Left ventricle myocardium inferior (tissue), 1 donor: ENCODE data around the gene C11orf68. TPM values are rescaled to one million over a fixed set of nuclear protein-coding genes. Genes with fewer than 3 reads are reported as not detected.

Experiments
- DNase-seq: peaks from one replicate; pipeline ENCODE4 v3.0.0-alpha.2; 2020
- H3K27ac ChIP-seq: fragments of 200-600 bp; replicated peaks from 2 replicates; pipeline ENCODE4 v1.8.0; 2021
- H3K27me3 ChIP-seq: fragments of 200-600 bp; 2 replicates; pipeline ENCODE4 v1.8.0; 2021; ENCODE audit warnings: low read depth
- H3K36me3 ChIP-seq: fragments of 200-600 bp; 2 replicates; pipeline ENCODE4 v1.8.0; 2021
- H3K4me1 ChIP-seq: fragments of 200-600 bp; 2 replicates; pipeline ENCODE4 v1.8.0; 2021
- H3K4me3 ChIP-seq: fragments of 200-600 bp; 2 replicates; pipeline ENCODE4 v1.8.0; 2021; ENCODE audit warnings: mild to moderate bottlenecking, moderate library complexity
- H3K9me3 ChIP-seq: fragments of 200-600 bp; replicated peaks from 2 replicates; pipeline ENCODE4 v1.8.0; 2021
- intact Hi-C: fragments of 100-400 bp; cut with micrococcal nuclease; formaldehyde crosslinking; loops from one replicate; pipeline ENCODE4 v1.11.0; 2022
- total RNA-seq: library from RNA; stranded (reverse); fragmentation: NEBNext Ultra II Directional; extraction: Animal tissue kit (Norgen Biotek cat#: 25700); gene quantifications from one replicate; pipeline ENCODE4 v1.2.1, GENCODE V29; 2021
- TF ChIP-seq, protein P1 (sequence below): fragments of 200-600 bp; IDR thresholded peaks from 2 replicates; pipeline ENCODE4 v1.8.0; 2021; ENCODE audit warnings: antibody characterized with exemption, mild to moderate bottlenecking, borderline replicate concordance
- donor health status: DM: no; HTN: yes; CAD: no; lungs with severe emphysema.

Gene C11orf68
- total RNA-seq, 1 donor from 2014 or later, result 37.3 TPM

GRCh38 chr11:65903068-65903481 is 15.8 kb downstream of the C11orf68 start:
- Histone ChIP-seq H3K27ac (no peak overlapping the region), H3K4me1 (peaks cover 25% of the 10 kb centered on the region), H3K36me3 (no peaks in the 10 kb centered on the region), H3K4me3 (no peak overlapping the region), H3K9me3 (no peaks in the 10 kb centered on the region), H3K27me3 (peaks cover 22% of the 10 kb centered on the region)
- intact Hi-C loops, result no loop called here
- DNase-seq, result no peak
- TF ChIP-seq, protein P1, sequence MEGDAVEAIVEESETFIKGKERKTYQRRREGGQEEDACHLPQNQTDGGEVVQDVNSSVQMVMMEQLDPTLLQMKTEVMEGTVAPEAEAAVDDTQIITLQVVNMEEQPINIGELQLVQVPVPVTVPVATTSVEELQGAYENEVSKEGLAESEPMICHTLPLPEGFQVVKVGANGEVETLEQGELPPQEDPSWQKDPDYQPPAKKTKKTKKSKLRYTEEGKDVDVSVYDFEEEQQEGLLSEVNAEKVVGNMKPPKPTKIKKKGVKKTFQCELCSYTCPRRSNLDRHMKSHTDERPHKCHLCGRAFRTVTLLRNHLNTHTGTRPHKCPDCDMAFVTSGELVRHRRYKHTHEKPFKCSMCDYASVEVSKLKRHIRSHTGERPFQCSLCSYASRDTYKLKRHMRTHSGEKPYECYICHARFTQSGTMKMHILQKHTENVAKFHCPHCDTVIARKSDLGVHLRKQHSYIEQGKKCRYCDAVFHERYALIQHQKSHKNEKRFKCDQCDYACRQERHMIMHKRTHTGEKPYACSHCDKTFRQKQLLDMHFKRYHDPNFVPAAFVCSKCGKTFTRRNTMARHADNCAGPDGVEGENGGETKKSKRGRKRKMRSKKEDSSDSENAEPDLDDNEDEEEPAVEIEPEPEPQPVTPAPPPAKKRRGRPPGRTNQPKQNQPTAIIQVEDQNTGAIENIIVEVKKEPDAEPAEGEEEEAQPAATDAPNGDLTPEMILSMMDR, result no peak

GRCh38 chr11:65900899-65901180 is 18.0 kb downstream of the C11orf68 start:
- peak overlapping the region; percentile 79 for H3K4me3 ChIP-seq
- H3K27me3 ChIP-seq, result peaks cover 15% of the 10 kb centered on the region
- peak overlapping the region; percentile 66 for H3K27ac ChIP-seq
- H3K36me3 ChIP-seq, result no peaks in the 10 kb centered on the region
- intact Hi-C loops, result no loop called here
- no peak for DNase-seq
- peaks cover 25% of the 10 kb centered on the region for H3K4me1 ChIP-seq
- TF ChIP-seq, protein P1, result no peak
- no peaks in the 10 kb centered on the region for H3K9me3 ChIP-seq

- H3K4me3 ChIP-seq, result peak within 1 kb of the TSS; percentile 79
- DNase-seq, result peak; percentile 88
- peaks cover 15% of the 10 kb centered on the region for H3K27me3 ChIP-seq
- no peaks in the 10 kb centered on the region for H3K9me3 ChIP-seq
- TF ChIP-seq, protein P1, result no peak
- H3K36me3 ChIP-seq, result no peaks in the 10 kb centered on the region
- intact Hi-C loops, result no loop called here
- H3K27ac ChIP-seq, result peak within 1 kb of the TSS; percentile 66
- H3K4me1 ChIP-seq, result peaks cover 25% of the 10 kb centered on the region
These were observed 18.6 kb downstream of the C11orf68 start, which contains the start of gene FOSL1 for GRCh38 chr11:65900125-65900898. Gene FOSL1 (minus strand): TSS chr11:65900388. CDS start chr11:65900339, 49 bp downstream.

DNA sequence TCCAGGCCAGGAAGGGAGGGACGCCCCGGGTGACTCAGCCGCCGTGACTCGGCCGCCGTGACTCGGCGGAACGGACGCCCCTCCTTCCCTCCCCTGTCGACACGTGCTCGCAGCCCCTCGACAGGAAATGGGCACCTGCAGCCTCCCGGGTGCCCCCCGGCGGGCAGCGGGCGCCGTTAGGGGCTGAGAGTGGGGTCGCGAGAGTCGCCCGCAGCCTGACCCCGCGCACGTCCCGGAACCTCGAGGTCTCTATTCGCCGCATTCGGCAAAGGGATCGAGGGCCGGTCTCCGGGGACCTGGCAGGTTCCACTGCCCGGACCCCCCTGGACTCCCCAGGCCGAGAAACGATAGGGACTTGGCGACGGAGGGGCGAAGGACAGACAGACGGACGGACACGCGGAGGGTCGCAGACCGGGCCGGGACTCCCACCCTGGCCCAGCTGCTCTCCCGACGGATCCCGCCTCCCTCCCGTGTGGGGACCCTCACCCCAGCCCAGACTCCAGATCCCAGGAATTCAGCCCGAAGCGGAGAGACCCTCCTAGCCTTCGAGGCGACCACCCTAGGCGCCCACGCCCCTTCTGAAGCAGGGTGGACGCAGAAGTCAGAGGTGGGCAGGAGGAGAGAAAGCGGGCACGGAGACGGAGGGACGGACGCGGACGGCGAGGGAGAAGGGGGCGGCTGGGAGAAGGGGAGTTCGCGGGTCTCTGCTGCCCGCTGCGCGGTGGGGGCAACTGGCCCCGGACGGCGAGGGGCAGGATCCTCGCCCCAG is 19.3 kb downstream of the C11orf68 start:
- DNase-seq, result peak; percentile 61
- TF ChIP-seq, protein P1, result no peak
- intact Hi-C loops, result no loop called here
- Histone ChIP-seq H3K9me3 (no peaks in the 10 kb centered on the region), H3K4me3 (peak overlapping the region; percentile 79), H3K36me3 (no peaks in the 10 kb centered on the region), H3K27ac (peak overlapping the region; percentile 66), H3K27me3 (peaks cover 15% of the 10 kb centered on the region), H3K4me1 (peaks cover 27% of the 10 kb centered on the region)

GRCh38 chr11:65898656-65899355 is 20.1 kb downstream of the C11orf68 start:
- peak overlapping the region; percentile 79 for H3K4me3 ChIP-seq
- no peaks in the 10 kb centered on the region for H3K9me3 ChIP-seq
- TF ChIP-seq, protein P1, result no peak
- H3K36me3 ChIP-seq, result no peaks in the 10 kb centered on the region
- DNase-seq, result no peak
- H3K27me3 ChIP-seq, result peaks cover 15% of the 10 kb centered on the region
- peak overlapping the region; percentile 66 for H3K27ac ChIP-seq
- peaks cover 34% of the 10 kb centered on the region for H3K4me1 ChIP-seq
- intact Hi-C loops, result no loop called here
